ENCODE measurements around the gene PTGDS.

DNA sequence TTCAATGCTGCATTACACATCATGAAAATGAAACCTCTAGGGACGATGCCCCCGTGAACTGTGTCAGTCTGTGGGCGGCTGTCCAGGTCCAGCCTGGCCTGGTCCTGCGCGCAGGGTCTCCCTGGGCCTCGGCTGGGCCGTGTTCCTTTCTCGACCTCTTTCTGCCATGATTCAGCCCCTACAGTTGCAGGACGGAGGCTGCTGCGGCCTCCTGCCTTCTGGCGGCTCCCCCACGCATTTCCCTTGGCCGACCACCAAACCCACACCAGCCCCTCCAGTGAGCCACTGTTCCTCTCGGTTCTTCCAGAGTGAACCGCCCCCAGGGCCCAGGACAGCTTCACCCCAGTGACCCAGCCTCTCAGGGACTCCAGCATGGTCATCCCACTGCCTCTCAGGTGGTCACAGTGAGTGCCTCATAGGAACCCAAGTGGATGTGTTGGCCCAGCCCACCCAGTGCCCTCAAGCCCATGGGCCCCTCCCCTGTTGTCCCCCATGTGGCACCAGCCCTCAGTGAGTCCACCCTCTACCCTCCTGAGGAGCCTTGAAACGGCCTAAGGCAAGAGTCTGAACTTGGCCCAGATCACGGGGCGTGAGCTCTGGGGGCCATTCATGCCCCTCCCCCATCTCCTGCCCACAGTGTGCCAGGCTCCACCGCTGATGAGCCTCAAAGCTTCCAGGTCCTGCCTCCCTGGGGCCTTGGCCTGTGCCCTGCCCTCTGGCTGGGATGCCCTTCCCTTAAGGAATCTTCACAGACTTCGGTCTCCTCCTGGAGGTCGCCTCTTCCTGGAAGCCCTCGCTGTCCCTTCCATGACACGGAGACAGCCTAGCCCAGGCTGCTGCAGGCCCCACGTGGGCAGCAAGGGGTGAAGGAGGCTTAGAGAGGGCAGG lies 29.1 kb downstream of the PTGDS start:
- TF ChIP-seq, protein P1, sequence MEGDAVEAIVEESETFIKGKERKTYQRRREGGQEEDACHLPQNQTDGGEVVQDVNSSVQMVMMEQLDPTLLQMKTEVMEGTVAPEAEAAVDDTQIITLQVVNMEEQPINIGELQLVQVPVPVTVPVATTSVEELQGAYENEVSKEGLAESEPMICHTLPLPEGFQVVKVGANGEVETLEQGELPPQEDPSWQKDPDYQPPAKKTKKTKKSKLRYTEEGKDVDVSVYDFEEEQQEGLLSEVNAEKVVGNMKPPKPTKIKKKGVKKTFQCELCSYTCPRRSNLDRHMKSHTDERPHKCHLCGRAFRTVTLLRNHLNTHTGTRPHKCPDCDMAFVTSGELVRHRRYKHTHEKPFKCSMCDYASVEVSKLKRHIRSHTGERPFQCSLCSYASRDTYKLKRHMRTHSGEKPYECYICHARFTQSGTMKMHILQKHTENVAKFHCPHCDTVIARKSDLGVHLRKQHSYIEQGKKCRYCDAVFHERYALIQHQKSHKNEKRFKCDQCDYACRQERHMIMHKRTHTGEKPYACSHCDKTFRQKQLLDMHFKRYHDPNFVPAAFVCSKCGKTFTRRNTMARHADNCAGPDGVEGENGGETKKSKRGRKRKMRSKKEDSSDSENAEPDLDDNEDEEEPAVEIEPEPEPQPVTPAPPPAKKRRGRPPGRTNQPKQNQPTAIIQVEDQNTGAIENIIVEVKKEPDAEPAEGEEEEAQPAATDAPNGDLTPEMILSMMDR (IDR thresholded peaks at IDR 0.05; ENCODE audit: low read depth, low read length), result no peak
- TF ChIP-seq EZH2phosphoT487 (IDR thresholded peaks at IDR 0.05; ENCODE audit: low read depth), result no peak

Measured in OCI-LY3 (cell line).